K562 (cell line): ENCODE data around the gene RAB4B. TPM values are rescaled to one million over a fixed set of nuclear protein-coding genes. Genes with fewer than 3 reads are reported as not detected.
A peak's percentile ranks its signal among the peaks of the same experiment; 100 is the strongest.
"Not testable (repeated sequence)": the region's sequence is repeated elsewhere in the genome, so short reads cannot be mapped to it uniquely, and the experiment has no call there.

Experiments
- ATAC-seq: fragments of 200-7000 bp; cut with Tn5 transposase; 3 replicates; pipeline ENCODE4 v1.9.1; 2020; ENCODE audit warnings: moderate library complexity
- BruUV-seq: library from RNA; stranded (reverse); fragments of 400-500 nt; replicated peaks from 2 replicates; lab custom pipeline; 2021; lab: Mats Ljungman, UMichigan
- CTCF ChIA-PET: fragments of 300-600 bp; formaldehyde crosslinking; extraction: SDS; loops from one replicate; lab custom pipeline; 2021; ENCODE audit warnings: low intra/inter-chr PET ratio; lab: Yijun Ruan, JAX
- POLR2A ChIA-PET: fragments of 300-600, 350-650 bp; sonication (Branson Sonifier 250); formaldehyde crosslinking; extraction: SDS; loops from one replicate; lab custom pipeline; 2021; ENCODE audit warnings: antibody characterized with exemption, inconsistent platforms; lab: Yijun Ruan, JAX
- DNase-seq, 4 experiments: peaks; one replicate each; pipeline versions ENCODE4 v3.0.0 to v3.0.0-alpha.2; 2011 to 2018; ENCODE audit warnings: low spot score in 3 of 4, mixed read lengths in 3 of 4; ENCODE audit errors: extremely low read depth in 1 of 4
- FAIRE-seq: peaks from 2 replicates; lab custom pipeline; 2011; peaks lifted over from hg19 to GRCh38; lab: Jason Lieb, UNC
- H2AFZ ChIP-seq: 2 replicates; pipeline ENCODE4 v1.6.0; 2011; ENCODE audit warnings: low read depth, low read length, control low read depth, inconsistent platforms
- H3K27ac ChIP-seq: fragments of 200-600 bp; 3 replicates; pipeline ENCODE4 v1.8.0; 2011; ENCODE audit warnings: low read depth, mild to moderate bottlenecking, control low read depth, inconsistent platforms, low read length, moderate library complexity, mixed read lengths; ENCODE audit errors: extremely low read depth
- H3K27me3 ChIP-seq, 2 experiments: fragments of 300-600 bp in 1 of 2; 2 replicates in 1 of 2; 3 replicates in 1 of 2; pipeline versions ENCODE4 v1.6.0 to v1.8.0; 2011; ENCODE audit warnings: inconsistent platforms in 2 of 2, low read length in 2 of 2, mild to moderate bottlenecking in 1 of 2, mixed read lengths in 1 of 2, moderate library complexity in 1 of 2; ENCODE audit not compliant: control insufficient read depth in 2 of 2, insufficient read depth in 2 of 2
- H3K36me3 ChIP-seq: fragments of 300-600 bp; 3 replicates; pipeline ENCODE4 v1.8.0; 2011; ENCODE audit warnings: mild to moderate bottlenecking, low read length, inconsistent platforms; ENCODE audit not compliant: control insufficient read depth, insufficient read depth
- H3K4me1 ChIP-seq, 2 experiments: fragments of 200-600 bp in 1 of 2; replicated peaks in 1 of 2; 2 replicates in 1 of 2; 3 replicates in 1 of 2; pipeline versions ENCODE4 v1.5.1 to v1.8.0; 2011; ENCODE audit warnings: inconsistent platforms in 2 of 2, low read length in 2 of 2, mild to moderate bottlenecking in 1 of 2, mixed read lengths in 1 of 2, moderate library complexity in 1 of 2; ENCODE audit not compliant: control insufficient read depth in 2 of 2, insufficient read depth in 2 of 2
- H3K4me2 ChIP-seq: 2 replicates; pipeline ENCODE4 v1.6.1; 2011; ENCODE audit warnings: low read length, control low read depth, inconsistent platforms, mixed read lengths; ENCODE audit not compliant: insufficient read depth
- H3K4me3 ChIP-seq: fragments of 200-600 bp; sonication (generic), shearing (Covaris generic); 2 replicates; pipeline ENCODE4 v1.5.1; 2016; ENCODE audit warnings: control low read depth, inconsistent platforms
- H3K79me2 ChIP-seq: fragments of 200-600 bp; 3 replicates; pipeline ENCODE4 v1.8.0; 2011; ENCODE audit warnings: low read length, inconsistent platforms; ENCODE audit not compliant: control insufficient read depth, insufficient read depth
- H3K9ac ChIP-seq, 2 experiments: 2 replicates each; pipeline versions ENCODE4 v1.6.0 to v1.6.1; 2011; ENCODE audit warnings: low read depth in 2 of 2, low read length in 2 of 2, control low read depth in 1 of 2, inconsistent platforms in 1 of 2, mild to moderate bottlenecking in 1 of 2, mixed read lengths in 1 of 2; ENCODE audit not compliant: insufficient read depth in 1 of 2
- H3K9me1 ChIP-seq: one replicate; pipeline ENCODE4 v1.6.0; 2011; ENCODE audit warnings: inconsistent platforms, mild to moderate bottlenecking, low read length, moderate library complexity; ENCODE audit not compliant: control insufficient read depth, insufficient read depth
- H3K9me3 ChIP-seq: replicated peaks from 2 replicates; pipeline ENCODE4 v1.5.1; 2011; ENCODE audit warnings: low read depth, low read length, inconsistent platforms; ENCODE audit not compliant: control insufficient read depth, insufficient read depth
- H4K20me1 ChIP-seq: replicated peaks from 2 replicates; pipeline ENCODE4 v1.6.1; 2011; ENCODE audit warnings: low read length, inconsistent platforms, mixed read lengths; ENCODE audit not compliant: control insufficient read depth, insufficient read depth
- ASH1L ChIP-seq: fragments of 450-650 bp; IDR thresholded peaks from 2 replicates; pipeline ENCODE4 v1.6.1; 2018; ENCODE audit warnings: borderline replicate concordance, mild to moderate bottlenecking, low read depth; ENCODE audit not compliant: partially characterized antibody
- C11orf30 ChIP-seq: fragments of 450-650 bp; IDR thresholded peaks from 2 replicates; pipeline ENCODE4 v1.6.1; 2016; ENCODE audit warnings: low read depth, mild to moderate bottlenecking
- CC2D1A ChIP-seq: fragments of 450-650 bp; IDR thresholded peaks from 2 replicates; pipeline ENCODE4 v1.6.1; 2017; ENCODE audit warnings: mild to moderate bottlenecking
- FOS ChIP-seq: IDR thresholded peaks from 3 replicates; pipeline ENCODE4 v1.6.1; 2011; ENCODE audit not compliant: insufficient read length; ENCODE audit errors: extremely low read depth
- KDM5B ChIP-seq: fragments of 200-600 bp; sonication (generic); IDR thresholded peaks from 2 replicates; pipeline ENCODE4 v1.6.1; 2012; ENCODE audit warnings: low read depth, mild to moderate bottlenecking, moderate library complexity, low read length, control low read depth, inconsistent platforms; ENCODE audit not compliant: insufficient replicate concordance
- MBD2 ChIP-seq: sonication (generic); IDR thresholded peaks from 2 replicates; pipeline ENCODE4 v1.6.1; 2016; ENCODE audit warnings: low read depth, borderline replicate concordance
- MEIS2 ChIP-seq: fragments of 450-650 bp; IDR thresholded peaks from 2 replicates; pipeline ENCODE4 v1.6.1; 2014; ENCODE audit warnings: mild to moderate bottlenecking; ENCODE audit not compliant: partially characterized antibody
- NFYB ChIP-seq: IDR thresholded peaks from 2 replicates; pipeline ENCODE4 v1.6.1; 2011; ENCODE audit warnings: mild to moderate bottlenecking, moderate library complexity; ENCODE audit not compliant: insufficient read length; ENCODE audit errors: extremely low read depth
- PBX2 ChIP-seq, 2 experiments: IDR thresholded peaks in 1 of 2; conservative IDR thresholded peaks in 1 of 2; 2 replicates each; pipeline ENCODE4 v1.6.1; 2016; ENCODE audit warnings: low read depth in 2 of 2, mild to moderate bottlenecking in 1 of 2, missing compliant biosample characterization in 1 of 2, missing genetic modification characterization in 1 of 2, moderate library complexity in 1 of 2
- SRF ChIP-seq, 2 experiments: fragments of 250-450, 450-650 bp in 1 of 2; sonication (Bioruptor Pico) in 1 of 2; sonication (generic) in 1 of 2; formaldehyde crosslinking; IDR thresholded peaks; 2 replicates each; pipeline versions ENCODE4 v1.5.0 to v1.5.1; 2020 to 2022; ENCODE audit warnings: mild to moderate bottlenecking in 1 of 2, missing genetic modification reagents in 1 of 2
- ZNF263 ChIP-seq: sonication (generic); formaldehyde crosslinking; IDR thresholded peaks from 2 replicates; pipeline ENCODE4 v1.8.0; 2022; ENCODE audit warnings: mild to moderate bottlenecking, missing genetic modification reagents, borderline replicate concordance
- ZNF316 ChIP-seq: fragments of 450-650 bp; IDR thresholded peaks from 2 replicates; pipeline ENCODE4 v1.6.1; 2016
- WGBS: fragments of 100-300 bp; shearing (Covaris generic); methylation state at CpG from one replicate; pipeline ENCODE4 v1.1.6; 2016; ENCODE audit warnings: low coverage, mixed read lengths; ENCODE audit not compliant: insufficient coverage; ENCODE audit errors: missing lambda C conversion rate; 5-methylcytosine and 5-hydroxymethylcytosine counted together
- in situ Hi-C: fragments of 300-500 bp; cut with MboI; formaldehyde crosslinking; loops from 4 replicates; pipeline ENCODE4 v1.15.0; 2018; ENCODE audit warnings: inconsistent platforms, mixed read lengths
- intact Hi-C: fragments of 100-400 bp; cut with micrococcal nuclease; formaldehyde crosslinking; loops from 2 replicates; pipeline ENCODE4 v1.14.2; 2022
- polyA plus RNA-seq, 8 experiments: library from polyadenylated mRNA; depleted of rRNA in 4 of 8; stranded (reverse) in 5 of 8; unstranded in 3 of 8; fragments of >200 nt; fragmentation: Nextera tagmentation in 2 of 8; fragmentation: Illumina TruSeq in 1 of 8; extraction: Ambion mirVana in 2 of 8; extraction: Trizol in 1 of 8; gene quantifications; 2 replicates each; pipeline versions ENCODE4 v1.2.1 to v1.2.3, GENCODE V29; 2011 to 2014; ENCODE audit warnings: inconsistent platforms in 1 of 8, missing spikeins in 1 of 8
- total RNA-seq, 7 experiments: library from RNA; depleted of rRNA in 6 of 7; stranded (reverse); fragments of >200 nt in 6 of 7; fragmentation: Illumina TruSeq in 2 of 7; extraction: Trizol in 2 of 7; gene quantifications; 2 replicates each; pipeline versions ENCODE4 v1.2.1 to v1.2.3, GENCODE V29; 2011 to 2021; ENCODE audit warnings: low replicate concordance in 1 of 7
- TF ChIP-seq, protein P1 (sequence below): sonication (generic); formaldehyde crosslinking; IDR thresholded peaks from 2 replicates; pipeline ENCODE4 v1.8.1; 2023; ENCODE audit warnings: mild to moderate bottlenecking, missing genetic modification reagents
- TF ChIP-seq, protein P2 (sequence below): fragments of 450-650 bp; IDR thresholded peaks from 2 replicates; pipeline ENCODE4 v1.6.1; 2016

Gene RAB4B
- total and polyA plus RNA-seq, 9 of the 15 experiments (the other 6 are each of a cell fraction or from before 2014, with no cell fraction given): 0.28 to 20.4 (median 9.0) TPM

- H3K9me3 ChIP-seq; H3K36me3 ChIP-seq; H4K20me1 ChIP-seq; H3K4me3 ChIP-seq; H3K9me1 ChIP-seq; CTCF ChIA-PET; H2AFZ ChIP-seq; BruUV-seq; H3K9ac ChIP-seq; FAIRE-seq; H3K4me2 ChIP-seq; H3K79me2 ChIP-seq; H3K27me3 ChIP-seq; in situ Hi-C loops; H3K4me1 ChIP-seq; intact Hi-C loops; TF ChIP-seq PBX2 (CRISPR knock-in tag; IDR thresholded peaks at IDR 0.05; ENCODE audit: low read depth): not testable (repeated sequence)
- ATAC-seq: peak; percentile 42; the same call in 2 of the 3 replicates
- peak overlapping the region; percentile 39; the same call in 1 of the 3 replicates for H3K27ac ChIP-seq
- TF ChIP-seq, protein P1, sequence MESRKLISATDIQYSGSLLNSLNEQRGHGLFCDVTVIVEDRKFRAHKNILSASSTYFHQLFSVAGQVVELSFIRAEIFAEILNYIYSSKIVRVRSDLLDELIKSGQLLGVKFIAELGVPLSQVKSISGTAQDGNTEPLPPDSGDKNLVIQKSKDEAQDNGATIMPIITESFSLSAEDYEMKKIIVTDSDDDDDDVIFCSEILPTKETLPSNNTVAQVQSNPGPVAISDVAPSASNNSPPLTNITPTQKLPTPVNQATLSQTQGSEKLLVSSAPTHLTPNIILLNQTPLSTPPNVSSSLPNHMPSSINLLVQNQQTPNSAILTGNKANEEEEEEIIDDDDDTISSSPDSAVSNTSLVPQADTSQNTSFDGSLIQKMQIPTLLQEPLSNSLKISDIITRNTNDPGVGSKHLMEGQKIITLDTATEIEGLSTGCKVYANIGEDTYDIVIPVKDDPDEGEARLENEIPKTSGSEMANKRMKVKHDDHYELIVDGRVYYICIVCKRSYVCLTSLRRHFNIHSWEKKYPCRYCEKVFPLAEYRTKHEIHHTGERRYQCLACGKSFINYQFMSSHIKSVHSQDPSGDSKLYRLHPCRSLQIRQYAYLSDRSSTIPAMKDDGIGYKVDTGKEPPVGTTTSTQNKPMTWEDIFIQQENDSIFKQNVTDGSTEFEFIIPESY: peak; percentile 55; the same call in 1 of the 2 replicates
- peak; percentile 78 for TF ChIP-seq NFYB
- TF ChIP-seq CC2D1A: 0 out of 2 replicates have a peak, but pooled peaks have one; percentile 24
- peak; percentile 38; the same call in 1 of the 2 replicates for TF ChIP-seq ZNF263
- peak; percentile 73 for TF ChIP-seq ASH1L
- TF ChIP-seq, protein P2, sequence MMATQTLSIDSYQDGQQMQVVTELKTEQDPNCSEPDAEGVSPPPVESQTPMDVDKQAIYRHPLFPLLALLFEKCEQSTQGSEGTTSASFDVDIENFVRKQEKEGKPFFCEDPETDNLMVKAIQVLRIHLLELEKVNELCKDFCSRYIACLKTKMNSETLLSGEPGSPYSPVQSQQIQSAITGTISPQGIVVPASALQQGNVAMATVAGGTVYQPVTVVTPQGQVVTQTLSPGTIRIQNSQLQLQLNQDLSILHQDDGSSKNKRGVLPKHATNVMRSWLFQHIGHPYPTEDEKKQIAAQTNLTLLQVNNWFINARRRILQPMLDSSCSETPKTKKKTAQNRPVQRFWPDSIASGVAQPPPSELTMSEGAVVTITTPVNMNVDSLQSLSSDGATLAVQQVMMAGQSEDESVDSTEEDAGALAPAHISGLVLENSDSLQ: peak; percentile 90
- TF ChIP-seq ZNF316: peak; percentile 84
- peak; percentile 33 for TF ChIP-seq KDM5B
- peak; percentile 31 for TF ChIP-seq MEIS2
- TF ChIP-seq MBD2: 0 out of 2 replicates have a peak, but pooled peaks have one; percentile 28
- peak; percentile 58; the same call in 1 of the 2 replicates for TF ChIP-seq C11orf30
- TF ChIP-seq PBX2 (tag; conservative IDR thresholded peaks at IDR 0.05; ENCODE audit: low read depth): 0 out of 2 replicates have a peak, but pooled peaks have one; percentile 43
- TF ChIP-seq SRF (CRISPR knock-in tag; IDR thresholded peaks at IDR 0.05): peak in 1 of 2 experiments; percentile 68; a peak in 1 of 4 replicates
- TF ChIP-seq FOS: peak; percentile 50
- peak in 1 of 4 experiments; percentile 35 for DNase-seq
- 79% methylated on average over 10 of the region's 10 CpGs for WGBS
- POLR2A ChIA-PET: interaction anchor here (0.6 to 2.0 kb wide), 6 partner anchors 11 to 37 kb away, joined by 3 to 8 read pairs (median 6); partner anchors contain the start of genes ACTMAP and SNRPA
Measured at GRCh38 chr19:40771101-40771862, 6.8 kb upstream of the RAB4B start.
